GM19455 (cell line): ENCODE results near the gene SPDL1.
A peak's percentile ranks its signal among the peaks of the same experiment; 100 is the strongest.

Source experiments
- ATAC-seq: cut with Tn5 transposase; IDR thresholded peaks from one replicate; pipeline ENCODE4 v1.9.1; 2021; ENCODE audit not compliant: unreplicated experiment

SPDL1 gene

GRCh38 chr5:169583424-169584220 lies at the start of gene SPDL1:
TSS of gene SPDL1 (plus strand) at chr5:169583773. CDS start at chr5:169588417, 4,644 bp downstream.
- peak; percentile 86 for ATAC-seq

- ATAC-seq: no peak
These were observed 49.2 kb upstream of the SPDL1 start for GRCh38 chr5:169534311-169534880.

- no peak for ATAC-seq
These were observed 48.6 kb upstream of the SPDL1 start for GRCh38 chr5:169534939-169535338.

GRCh38 chr5:169538944-169539343 lies 44.6 kb upstream of the SPDL1 start:
- no peak for ATAC-seq

- no peak for ATAC-seq
These were observed 40.8 kb upstream of the SPDL1 start for GRCh38 chr5:169542811-169543210.

DNA sequence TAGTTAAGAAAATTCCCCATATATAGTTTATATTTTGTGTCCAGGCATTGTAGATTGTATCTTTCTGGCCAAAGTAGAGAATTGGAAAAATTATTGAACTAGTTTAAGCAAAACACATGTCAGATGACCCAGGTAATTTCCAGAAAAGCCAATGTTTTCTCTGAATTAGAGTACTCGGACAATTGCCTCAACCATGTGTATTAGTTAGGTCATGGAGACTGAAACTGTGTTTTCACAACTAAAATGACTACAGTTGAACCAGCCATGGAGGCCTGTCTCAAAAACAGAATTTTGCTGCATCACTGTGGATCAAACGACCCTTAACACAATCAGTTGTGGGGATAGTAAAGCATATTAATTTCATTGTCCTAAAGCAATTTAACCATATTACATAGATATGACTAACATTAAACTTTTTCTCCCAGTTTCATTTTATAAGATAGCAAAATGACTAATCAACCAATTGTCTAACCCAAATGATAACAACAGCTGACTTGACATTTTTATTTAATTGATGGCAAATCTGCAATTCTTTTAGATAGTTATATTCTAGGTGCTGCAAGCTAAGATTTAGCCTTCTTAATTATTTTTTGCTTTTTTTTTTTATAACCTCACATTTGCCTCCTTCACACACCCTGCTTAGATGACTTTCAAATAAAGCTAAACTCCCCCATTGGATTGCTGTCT lies 39.2 kb upstream of the SPDL1 start:
- no peak for ATAC-seq

DNA sequence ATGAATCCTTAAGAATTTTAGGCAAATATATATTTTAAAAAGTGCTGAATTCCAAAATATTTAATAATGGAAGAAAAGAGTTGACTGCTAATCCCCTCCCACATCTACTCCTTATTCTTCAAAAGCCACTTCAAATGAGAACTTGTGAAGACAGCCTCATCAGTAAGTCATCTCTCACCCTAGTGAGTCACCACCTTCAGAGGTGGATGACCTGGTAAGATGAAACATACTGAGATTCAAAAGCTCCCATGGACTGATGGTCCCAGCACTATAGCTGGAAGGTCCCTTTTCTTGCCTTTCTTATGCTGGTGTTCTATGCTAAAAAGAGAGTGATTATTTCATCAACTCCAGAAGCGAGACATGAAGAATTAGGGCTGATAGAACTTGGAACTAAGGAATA lies 37.8 kb upstream of the SPDL1 start:
- no peak for ATAC-seq

GRCh38 chr5:169546346-169546745 lies 37.2 kb upstream of the SPDL1 start:
- no peak for ATAC-seq

DNA sequence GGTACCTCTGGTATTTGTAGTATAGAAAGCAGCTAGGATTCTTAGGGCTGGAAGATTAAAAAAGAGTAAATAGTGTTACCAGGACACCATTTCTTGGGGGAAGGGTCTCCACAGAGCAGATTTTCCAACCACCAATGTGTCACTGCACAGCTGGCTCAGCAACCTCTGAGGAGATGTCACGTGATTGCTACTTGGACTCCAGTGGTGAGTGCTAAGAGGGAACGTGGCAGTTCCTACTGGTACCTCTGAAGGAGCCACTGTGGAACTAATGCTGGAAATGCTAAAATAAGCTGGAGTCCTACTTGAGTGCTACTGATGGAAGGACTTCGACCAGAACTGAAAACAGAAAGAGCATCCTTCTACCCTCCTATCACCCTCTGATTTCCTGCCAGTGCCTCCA lies 36.1 kb upstream of the SPDL1 start:
- no peak for ATAC-seq

DNA sequence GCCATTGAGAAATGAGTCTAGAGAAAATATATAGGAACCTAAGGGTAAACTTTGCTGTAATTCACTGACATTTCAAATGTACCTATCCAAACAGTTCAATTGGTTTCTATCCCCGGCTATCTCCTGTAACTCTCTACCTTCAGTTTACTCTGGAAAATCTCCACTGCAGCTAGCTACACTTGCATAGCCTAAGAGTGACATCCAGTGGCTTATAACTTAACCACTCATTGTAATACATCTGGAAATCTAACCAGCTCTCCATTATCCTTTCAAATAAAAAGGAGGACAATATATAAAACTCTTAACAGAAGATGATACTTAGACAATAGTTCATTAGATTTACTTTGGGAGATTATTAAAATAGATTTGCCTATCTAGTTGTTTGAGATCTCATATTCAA lies 35.3 kb upstream of the SPDL1 start:
- no peak for ATAC-seq

- no peak for ATAC-seq
These were observed 34.0 kb upstream of the SPDL1 start for GRCh38 chr5:169549453-169550100.

DNA sequence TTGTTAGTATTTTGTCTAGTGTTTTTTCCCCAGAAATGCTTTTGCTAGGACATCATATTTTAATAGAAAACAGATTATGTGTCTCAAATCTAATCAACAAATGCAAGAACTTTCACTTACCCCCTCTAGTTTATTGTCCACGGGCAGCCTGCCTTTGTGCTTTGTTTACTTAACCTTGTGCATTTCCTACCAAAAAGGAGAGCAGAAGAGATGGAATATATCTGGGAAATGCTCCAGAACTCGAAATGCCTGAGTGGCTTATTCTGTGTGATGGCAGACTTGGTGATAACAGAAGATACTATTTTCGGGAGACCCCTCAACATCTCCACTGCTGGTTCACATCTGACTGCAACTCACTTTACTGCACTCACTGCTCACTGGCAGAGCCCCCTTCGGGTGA lies 33.3 kb upstream of the SPDL1 start:
- no peak for ATAC-seq

DNA sequence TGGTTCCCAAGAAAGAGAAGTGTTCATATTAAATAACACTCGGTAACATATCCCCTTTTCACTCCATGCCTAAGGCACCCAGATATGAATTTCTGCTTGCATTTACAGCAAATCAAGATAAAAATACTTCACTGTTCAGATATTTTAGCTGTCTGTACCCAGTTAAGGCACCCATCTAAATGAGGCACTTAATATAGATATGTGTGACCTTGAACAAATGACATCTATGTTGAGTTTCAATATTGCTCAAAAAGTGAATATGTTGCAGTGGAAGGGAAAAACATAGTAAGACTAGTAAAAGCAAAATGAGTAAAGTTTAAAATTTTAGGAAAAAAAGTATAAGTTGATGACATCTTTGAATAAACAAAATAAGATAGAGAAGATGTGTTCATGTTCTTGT lies 32.4 kb upstream of the SPDL1 start:
- ATAC-seq: no peak

GRCh38 chr5:169551696-169552095 lies 31.9 kb upstream of the SPDL1 start:
- no peak for ATAC-seq

DNA sequence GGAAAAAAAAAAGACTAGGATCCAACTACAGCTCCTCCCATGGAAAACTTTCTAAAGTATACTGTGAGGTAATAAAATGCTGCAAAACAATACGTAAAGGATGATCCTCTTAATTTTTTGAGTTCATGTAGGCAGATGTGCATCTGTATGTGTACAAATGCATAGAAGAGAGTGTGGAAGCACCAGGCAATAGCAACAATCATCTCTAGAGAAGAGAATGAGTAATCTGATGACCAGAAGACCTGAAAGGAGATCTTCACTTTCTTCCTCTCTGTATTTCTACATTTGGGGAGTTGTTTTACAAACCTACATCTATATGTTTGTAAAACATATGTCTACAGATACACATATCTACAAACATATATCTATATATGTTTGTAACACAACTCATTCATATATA lies 29.3 kb upstream of the SPDL1 start:
- ATAC-seq: peak; percentile 77

DNA sequence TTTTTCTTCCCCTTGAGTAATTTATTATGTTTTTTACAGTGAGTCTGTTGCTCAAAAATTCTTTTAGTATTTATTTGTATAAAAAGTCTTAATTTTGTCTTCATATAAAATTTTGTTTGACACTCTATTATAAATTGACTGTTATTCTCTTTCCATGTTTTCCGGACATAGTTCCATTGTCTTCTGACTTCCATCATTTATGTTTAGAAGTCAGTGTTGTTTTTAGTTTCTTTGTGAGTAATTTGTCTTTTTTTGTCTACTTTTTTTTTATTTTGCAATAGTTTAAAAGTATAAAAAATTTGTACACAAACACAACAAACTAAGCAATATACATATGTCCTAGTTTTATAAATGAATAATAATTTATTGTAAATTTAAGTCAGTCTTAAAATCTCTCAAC lies 25.7 kb upstream of the SPDL1 start:
- no peak for ATAC-seq

- no peak for ATAC-seq
These were observed 21.7 kb upstream of the SPDL1 start for GRCh38 chr5:169561893-169562292.

DNA sequence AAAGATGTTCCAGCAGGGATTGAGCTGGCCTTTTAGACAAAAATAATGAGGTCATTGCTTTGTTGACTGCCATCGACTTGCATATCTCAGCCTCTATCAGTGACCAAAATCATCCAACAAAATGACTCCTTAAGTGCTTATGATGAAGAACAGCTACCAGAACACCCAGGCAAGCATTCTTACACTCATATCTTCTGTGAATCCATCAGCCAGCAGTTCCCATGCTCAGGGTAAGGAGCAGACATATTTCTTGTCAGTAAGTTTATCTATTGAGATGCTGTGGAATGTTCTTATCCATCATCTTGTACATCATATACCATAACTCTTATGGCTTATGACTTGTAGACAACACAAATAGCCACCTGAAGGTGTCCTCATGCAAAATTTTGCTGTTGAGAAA lies 20.2 kb upstream of the SPDL1 start:
- ATAC-seq: no peak

- ATAC-seq: no peak
These were observed 17.4 kb upstream of the SPDL1 start for GRCh38 chr5:169566202-169566601.

DNA sequence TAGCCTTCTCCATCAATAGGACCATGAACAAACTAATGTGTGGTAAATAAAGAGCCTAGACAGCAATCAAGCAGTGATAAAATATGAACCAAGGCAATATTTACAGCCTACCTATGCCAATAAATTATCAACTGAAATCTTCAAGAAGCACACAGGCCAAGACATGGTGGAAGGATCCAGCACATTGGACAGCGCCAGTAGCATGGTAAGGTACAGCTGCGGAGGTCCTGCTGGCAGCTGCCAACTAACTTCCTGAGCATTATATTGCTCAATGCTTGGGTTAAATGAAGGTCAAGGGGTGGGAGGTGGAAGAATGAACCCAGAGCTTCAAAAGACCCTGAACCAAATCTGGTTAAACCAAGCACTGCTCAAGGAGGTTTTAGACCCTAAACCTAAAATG lies 16.5 kb upstream of the SPDL1 start:
- no peak for ATAC-seq

- ATAC-seq: no peak
These were observed 14.1 kb upstream of the SPDL1 start for GRCh38 chr5:169569513-169569912.

DNA sequence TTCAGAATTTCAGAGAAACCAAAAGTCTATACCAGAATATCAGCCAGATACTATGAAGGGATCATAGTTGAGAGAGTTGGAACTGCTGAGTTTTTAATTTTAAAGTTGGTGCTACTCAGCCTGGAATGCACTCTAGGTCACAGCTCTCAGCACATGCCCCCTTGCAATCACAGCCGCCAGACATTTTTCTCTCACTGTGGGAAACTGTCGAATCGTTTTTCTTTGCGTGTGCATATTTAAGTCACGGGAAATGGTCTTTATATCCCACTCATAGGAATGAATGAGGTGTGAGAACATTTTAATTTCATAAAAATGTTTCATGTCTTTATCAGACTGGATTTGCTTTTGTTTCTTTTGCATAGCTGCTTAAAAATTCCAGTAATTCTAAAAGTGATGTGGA lies 12.2 kb upstream of the SPDL1 start:
- ATAC-seq: no peak
